HG02642 (cell line): Measurements from ENCODE around the gene EPHA4.

ENCODE experiments used
- ATAC-seq: cut with Tn5 transposase; IDR thresholded peaks from one replicate; pipeline ENCODE4 v1.9.1; 2021; ENCODE audit warnings: mild to moderate bottlenecking; ENCODE audit not compliant: unreplicated experiment, poor library complexity

EPHA4 gene

GRCh38 chr2:221572219-221572820 is at the start of gene EPHA4:
EPHA4 (minus strand) TSS chr2:221572304; CDS start chr2:221572248, 56 bp downstream.
- ATAC-seq: peak; percentile 93

GRCh38 chr2:221618007-221618406 is 45.9 kb upstream of the EPHA4 start:
- no peak for ATAC-seq

- no peak for ATAC-seq
These were observed 44.5 kb upstream of the EPHA4 start for GRCh38 chr2:221616561-221616960.

- ATAC-seq: no peak
These were observed 42.2 kb upstream of the EPHA4 start for GRCh38 chr2:221614274-221614673.

- ATAC-seq: no peak
These were observed 40.7 kb upstream of the EPHA4 start for GRCh38 chr2:221612800-221613199.

GRCh38 chr2:221612161-221612560 is 40.1 kb upstream of the EPHA4 start:
- no peak for ATAC-seq

GRCh38 chr2:221610675-221611074 is 38.6 kb upstream of the EPHA4 start:
- no peak for ATAC-seq

GRCh38 chr2:221610255-221610654 is 38.2 kb upstream of the EPHA4 start:
- no peak for ATAC-seq

- ATAC-seq: no peak
These were observed 36.3 kb upstream of the EPHA4 start for GRCh38 chr2:221608442-221608841.

- ATAC-seq: no peak
These were observed 34.3 kb upstream of the EPHA4 start for GRCh38 chr2:221606424-221606823.

GRCh38 chr2:221605751-221606240 is 33.7 kb upstream of the EPHA4 start:
- ATAC-seq: no peak

- ATAC-seq: no peak
These were observed 30.8 kb upstream of the EPHA4 start for GRCh38 chr2:221602938-221603337.

- ATAC-seq: no peak
These were observed 29.3 kb upstream of the EPHA4 start for GRCh38 chr2:221601376-221601775.

GRCh38 chr2:221600388-221600787 is 28.3 kb upstream of the EPHA4 start:
- ATAC-seq: no peak

GRCh38 chr2:221596192-221596591 is 24.1 kb upstream of the EPHA4 start:
- no peak for ATAC-seq

GRCh38 chr2:221590861-221591365 is 18.8 kb upstream of the EPHA4 start:
- no peak for ATAC-seq

GRCh38 chr2:221589696-221590095 is 17.6 kb upstream of the EPHA4 start:
- ATAC-seq: no peak

GRCh38 chr2:221588306-221588985 is 16.3 kb upstream of the EPHA4 start:
- ATAC-seq: no peak

GRCh38 chr2:221581986-221582385 is 9.9 kb upstream of the EPHA4 start:
- no peak for ATAC-seq

GRCh38 chr2:221574231-221574570 is 2.1 kb upstream of the EPHA4 start:
- ATAC-seq: no peak

- peak; percentile 70 for ATAC-seq
These were observed 1.5 kb upstream of the EPHA4 start for GRCh38 chr2:221573430-221574230.
